RWPE1 (cell line): Measurements from ENCODE around the gene HABP4.
"Not testable (repeated sequence)": the region's sequence is repeated elsewhere in the genome, so short reads cannot be mapped to it uniquely, and the experiment has no call there.

ENCODE experiments used
- CTCF ChIA-PET: fragments of 350-600 bp; sonication (Branson Sonifier 250); formaldehyde crosslinking; extraction: SDS; loops from one replicate; lab custom pipeline; 2021; lab: Yijun Ruan, JAX
- POLR2A ChIA-PET: fragments of 400-600 bp; formaldehyde crosslinking; extraction: SDS; loops from one replicate; lab custom pipeline; 2020; ENCODE audit warnings: antibody characterized with exemption; ENCODE audit not compliant: low non-redundant PET; lab: Yijun Ruan, JAX
- DNase-seq: peaks from one replicate; pipeline ENCODE4 v3.0.0; 2012; ENCODE audit warnings: low spot score
- H3K27ac ChIP-seq: fragments of 450-650 bp; 2 replicates; pipeline ENCODE4 v1.5.1; 2017
- TF ChIP-seq, protein P1 (sequence below): fragments of 450-650 bp; conservative IDR thresholded peaks from 2 replicates; pipeline ENCODE4 v1.5.1; 2017; ENCODE audit warnings: low read depth, mild to moderate bottlenecking

The HABP4 gene

DNA sequence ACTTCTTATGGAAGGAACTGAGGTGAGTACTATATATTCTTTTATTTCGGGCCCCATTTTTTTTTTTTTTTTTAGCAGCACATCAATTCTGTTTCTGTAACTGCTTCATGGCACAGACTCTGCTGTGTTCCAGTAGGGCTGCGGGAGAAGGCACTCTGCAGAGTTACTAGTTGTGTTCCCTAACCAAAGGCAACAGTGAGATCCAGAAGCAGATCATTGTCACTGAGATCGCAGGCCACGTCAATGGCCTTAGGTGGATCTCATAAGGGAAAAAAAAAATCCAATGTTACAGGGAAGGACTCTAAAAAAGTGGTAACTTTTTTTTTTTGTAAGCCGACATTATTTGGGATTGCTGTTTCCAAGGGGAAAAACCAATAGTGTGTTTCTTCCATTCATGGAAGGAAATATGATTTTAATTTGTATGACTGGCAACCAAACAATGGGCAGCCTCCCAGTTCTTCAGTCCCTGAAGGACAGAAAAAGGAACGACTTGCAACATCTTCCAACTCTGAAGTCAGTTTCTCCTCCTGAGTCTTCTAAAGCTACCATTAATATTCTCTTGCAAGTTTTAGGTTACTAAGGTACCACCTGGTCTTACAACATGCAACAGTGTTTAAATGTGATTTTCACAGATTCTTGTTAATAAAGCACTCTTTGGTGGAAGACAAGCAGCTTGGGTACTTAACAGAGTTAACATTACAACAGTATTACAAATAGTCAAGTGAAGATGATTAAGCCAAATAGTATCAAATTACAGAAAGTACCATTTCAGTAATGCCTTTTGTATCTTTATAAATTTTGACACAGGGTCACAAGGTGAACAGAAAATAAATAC is 52.8 kb downstream of the HABP4 start:
- H3K27ac ChIP-seq, result no peak overlapping the region
- ChIA-PET POLR2A (no interaction called here), CTCF (interaction anchor here (0.6 to 0.7 kb wide), 3 partner anchors 28 to 256 kb away, joined by 3 to 7 read pairs (median 4); no protein-coding TSS in a partner anchor)
- no peak for DNase-seq
- TF ChIP-seq, protein P1, sequence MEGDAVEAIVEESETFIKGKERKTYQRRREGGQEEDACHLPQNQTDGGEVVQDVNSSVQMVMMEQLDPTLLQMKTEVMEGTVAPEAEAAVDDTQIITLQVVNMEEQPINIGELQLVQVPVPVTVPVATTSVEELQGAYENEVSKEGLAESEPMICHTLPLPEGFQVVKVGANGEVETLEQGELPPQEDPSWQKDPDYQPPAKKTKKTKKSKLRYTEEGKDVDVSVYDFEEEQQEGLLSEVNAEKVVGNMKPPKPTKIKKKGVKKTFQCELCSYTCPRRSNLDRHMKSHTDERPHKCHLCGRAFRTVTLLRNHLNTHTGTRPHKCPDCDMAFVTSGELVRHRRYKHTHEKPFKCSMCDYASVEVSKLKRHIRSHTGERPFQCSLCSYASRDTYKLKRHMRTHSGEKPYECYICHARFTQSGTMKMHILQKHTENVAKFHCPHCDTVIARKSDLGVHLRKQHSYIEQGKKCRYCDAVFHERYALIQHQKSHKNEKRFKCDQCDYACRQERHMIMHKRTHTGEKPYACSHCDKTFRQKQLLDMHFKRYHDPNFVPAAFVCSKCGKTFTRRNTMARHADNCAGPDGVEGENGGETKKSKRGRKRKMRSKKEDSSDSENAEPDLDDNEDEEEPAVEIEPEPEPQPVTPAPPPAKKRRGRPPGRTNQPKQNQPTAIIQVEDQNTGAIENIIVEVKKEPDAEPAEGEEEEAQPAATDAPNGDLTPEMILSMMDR, result no peak

DNA sequence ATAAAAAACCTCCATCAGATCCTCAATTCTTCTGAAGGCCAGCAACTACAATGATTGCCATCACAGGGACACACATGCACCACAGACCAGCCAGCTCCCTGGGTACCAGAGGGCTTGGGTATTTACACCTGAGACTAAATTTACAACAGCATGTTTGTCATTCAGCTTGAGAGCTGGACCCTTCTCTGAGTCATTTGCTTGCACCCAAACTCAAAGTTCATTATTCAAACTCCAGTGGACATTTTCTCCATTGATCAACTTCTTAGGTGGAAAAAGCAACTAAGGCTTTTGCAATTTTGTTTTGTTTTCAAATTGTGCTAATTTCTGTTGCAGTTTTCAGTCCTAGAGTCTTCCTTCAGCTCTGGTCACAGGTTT is 53.4 kb downstream of the HABP4 start:
- POLR2A ChIA-PET, DNase-seq, H3K27ac ChIP-seq: not testable (repeated sequence)
- CTCF ChIA-PET, result interaction anchor here (0.6 kb wide), 1 partner anchor 71 kb away, joined by 3 read pairs; no protein-coding TSS in a partner anchor

DNA sequence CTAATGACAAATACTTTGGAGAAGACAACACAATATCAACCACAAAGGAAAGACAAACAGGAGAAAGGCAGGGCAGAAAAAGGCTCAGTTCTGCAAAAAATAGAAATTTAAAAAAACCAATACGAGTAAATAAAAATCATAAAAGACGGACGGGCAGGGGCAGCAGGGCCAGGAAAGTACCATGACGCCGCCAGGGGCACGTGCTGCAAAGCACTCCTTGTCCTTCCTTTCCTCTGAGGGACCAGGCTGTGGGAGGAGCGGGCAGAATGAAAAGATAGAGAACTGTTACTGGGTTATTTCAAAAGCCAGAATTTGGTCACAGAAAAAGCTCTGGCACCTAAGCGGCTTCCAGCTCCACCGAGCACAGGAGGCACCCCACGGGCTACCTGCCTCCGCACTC is 53.9 kb downstream of the HABP4 start:
- no peak for DNase-seq
- ChIA-PET CTCF (no interaction called here), POLR2A (no interaction called here)
- no peak overlapping the region for H3K27ac ChIP-seq
- TF ChIP-seq, protein P1, result no peak

DNA sequence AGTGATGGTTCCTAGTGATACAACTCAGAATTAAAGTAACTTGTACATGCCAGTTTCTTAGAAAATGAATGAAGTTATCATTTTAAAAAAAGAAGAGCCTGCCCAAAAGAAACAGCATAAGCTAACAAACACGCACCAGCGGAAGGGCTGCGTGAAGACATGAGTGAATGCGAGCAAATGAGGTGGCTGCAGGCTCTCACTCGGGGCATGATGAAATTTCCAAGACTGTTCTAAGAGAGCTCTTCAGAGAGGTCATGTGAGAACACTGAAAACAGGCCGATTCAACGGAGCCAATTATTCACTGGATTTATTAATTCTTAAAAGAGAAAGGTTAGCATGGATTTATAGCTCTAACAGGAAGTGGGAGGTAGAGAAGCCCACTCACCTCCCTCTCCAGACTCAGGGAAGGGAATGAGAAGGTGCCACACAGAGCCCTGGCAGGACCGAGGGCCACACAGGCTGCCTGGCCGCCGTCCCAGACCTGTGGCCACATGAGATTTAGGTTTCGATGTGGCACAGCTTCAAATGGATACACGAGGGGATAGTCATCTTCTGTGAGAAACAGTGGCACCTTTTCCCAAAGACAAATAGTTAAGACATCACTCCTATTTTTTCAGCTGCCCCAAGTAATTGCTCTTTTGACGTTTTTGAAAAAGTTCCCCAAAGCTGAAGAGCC is 55.5 kb downstream of the HABP4 start:
- H3K27ac ChIP-seq, result no peak overlapping the region
- TF ChIP-seq, protein P1, result no peak
- DNase-seq, result no peak
- CTCF ChIA-PET, result interaction anchor here (0.6 to 0.7 kb wide), 2 partner anchors 7 to 61 kb away, joined by 3 read pairs; no protein-coding TSS in a partner anchor
- POLR2A ChIA-PET, result no interaction called here

DNA sequence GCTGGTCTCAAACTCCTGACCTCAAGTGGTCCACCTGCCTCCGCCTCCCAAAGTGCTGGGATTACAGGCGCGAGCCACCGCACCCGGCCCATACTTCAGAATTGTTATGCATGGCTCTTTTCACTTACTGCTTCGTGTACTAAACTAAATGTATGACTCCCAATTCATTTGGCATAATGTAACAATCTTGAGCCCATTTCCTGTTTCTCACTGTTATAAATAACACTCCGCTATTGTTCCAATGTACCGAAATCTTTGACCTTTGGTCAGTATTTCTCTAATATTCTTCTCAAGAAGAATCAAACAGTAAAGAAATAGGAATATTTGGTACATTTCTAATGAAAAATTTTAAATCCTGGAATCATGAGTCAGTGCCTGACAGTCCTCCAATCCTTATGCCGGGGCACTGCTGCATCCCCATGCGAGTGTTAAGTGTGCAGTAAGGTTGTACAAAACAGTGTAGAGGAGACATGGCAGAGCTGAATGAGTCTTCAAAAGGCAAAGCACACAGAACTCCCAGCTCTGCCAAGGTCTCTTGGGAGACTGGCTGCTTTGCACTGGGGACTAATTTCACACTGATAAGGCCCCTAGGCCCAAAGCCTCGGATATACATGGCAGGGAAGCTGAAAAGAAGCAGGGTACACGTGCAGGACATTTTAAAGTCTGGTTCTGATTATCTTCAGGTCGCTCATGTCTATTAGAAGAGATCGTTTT is 58.4 kb downstream of the HABP4 start:
- H3K27ac ChIP-seq, result no peak overlapping the region
- CTCF ChIA-PET, result interaction anchor here (0.8 kb wide), 1 partner anchor 57 kb away, joined by 3 read pairs; no protein-coding TSS in a partner anchor
- POLR2A ChIA-PET, result no interaction called here
- DNase-seq, result no peak
- TF ChIP-seq, protein P1, result no peak

DNA sequence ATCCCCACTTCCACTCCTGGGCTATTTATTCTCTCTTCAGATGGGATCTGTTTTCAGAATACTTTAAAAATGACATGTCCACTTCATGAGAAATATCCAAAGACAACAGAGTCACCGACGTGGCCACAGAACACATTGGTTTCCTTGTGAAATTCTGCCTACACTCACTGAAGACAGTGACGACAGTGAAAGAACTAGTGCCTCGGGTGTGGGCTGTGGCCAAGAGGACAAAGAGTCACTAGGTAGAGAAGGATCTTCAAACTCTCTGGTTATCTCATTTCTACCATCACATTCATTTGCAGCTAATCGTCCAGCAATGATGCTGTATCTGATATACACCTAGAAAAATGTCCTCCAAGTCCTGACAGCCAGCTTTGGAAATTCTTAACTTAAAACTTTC is 59.1 kb downstream of the HABP4 start:
- TF ChIP-seq, protein P1, result no peak
- H3K27ac ChIP-seq, result no peak overlapping the region
- ChIA-PET CTCF (interaction anchor here (0.8 kb wide), 1 partner anchor 56 kb away, joined by 3 read pairs; no protein-coding TSS in a partner anchor), POLR2A (no interaction called here)
- no peak for DNase-seq
